Measurements from ENCODE around the gene ADAMTS17.

DNA sequence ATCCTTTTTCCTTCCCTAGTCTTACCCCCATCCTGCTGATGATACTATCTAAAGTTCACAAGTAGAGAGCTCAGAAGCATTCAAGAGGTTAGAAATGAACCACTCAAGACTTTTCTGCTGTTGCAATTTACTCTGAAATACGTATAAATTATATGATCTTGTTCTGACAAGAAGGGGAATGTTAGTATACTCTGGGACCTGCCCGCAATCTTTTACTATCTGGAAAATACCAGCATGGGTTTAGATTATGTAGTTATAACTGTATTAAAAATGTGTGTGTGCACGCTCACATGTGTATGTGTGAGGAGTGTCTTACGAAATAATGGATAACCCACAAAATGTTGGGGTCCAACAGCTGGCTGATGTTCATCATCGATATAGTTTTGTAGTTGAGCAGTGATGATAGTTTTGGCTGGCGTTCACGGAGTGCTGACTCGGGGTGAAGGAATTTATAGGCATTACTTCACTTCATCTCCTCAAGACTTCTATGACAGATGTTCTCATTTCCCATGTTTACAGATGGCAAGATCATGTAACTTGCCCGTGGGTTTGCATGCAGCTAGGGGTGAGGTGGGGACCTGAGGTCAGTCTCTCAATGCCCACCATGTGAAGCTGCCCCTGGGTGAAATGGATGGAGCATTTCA, 311.1 kb downstream of the ADAMTS17 start:
- TF ChIP-seq, protein P1, sequence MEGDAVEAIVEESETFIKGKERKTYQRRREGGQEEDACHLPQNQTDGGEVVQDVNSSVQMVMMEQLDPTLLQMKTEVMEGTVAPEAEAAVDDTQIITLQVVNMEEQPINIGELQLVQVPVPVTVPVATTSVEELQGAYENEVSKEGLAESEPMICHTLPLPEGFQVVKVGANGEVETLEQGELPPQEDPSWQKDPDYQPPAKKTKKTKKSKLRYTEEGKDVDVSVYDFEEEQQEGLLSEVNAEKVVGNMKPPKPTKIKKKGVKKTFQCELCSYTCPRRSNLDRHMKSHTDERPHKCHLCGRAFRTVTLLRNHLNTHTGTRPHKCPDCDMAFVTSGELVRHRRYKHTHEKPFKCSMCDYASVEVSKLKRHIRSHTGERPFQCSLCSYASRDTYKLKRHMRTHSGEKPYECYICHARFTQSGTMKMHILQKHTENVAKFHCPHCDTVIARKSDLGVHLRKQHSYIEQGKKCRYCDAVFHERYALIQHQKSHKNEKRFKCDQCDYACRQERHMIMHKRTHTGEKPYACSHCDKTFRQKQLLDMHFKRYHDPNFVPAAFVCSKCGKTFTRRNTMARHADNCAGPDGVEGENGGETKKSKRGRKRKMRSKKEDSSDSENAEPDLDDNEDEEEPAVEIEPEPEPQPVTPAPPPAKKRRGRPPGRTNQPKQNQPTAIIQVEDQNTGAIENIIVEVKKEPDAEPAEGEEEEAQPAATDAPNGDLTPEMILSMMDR (IDR thresholded peaks at IDR 0.05): no peak
- TF ChIP-seq POLR2AphosphoS5 (IDR thresholded peaks at IDR 0.05): no peak
- no peak for TF ChIP-seq POLR2A (IDR thresholded peaks at IDR 0.05)
